ENCODE results near the gene STX8.
A peak's percentile ranks its signal among the peaks of the same experiment; 100 is the strongest.

STX8 gene

GRCh38 chr17:9549215-9549614, 26.4 kb downstream of the STX8 start:
- H3K14ac ChIP-seq (ENCODE audit: low read length), result no peak overlapping the region
- no peak overlapping the region for H3K4ac ChIP-seq (ENCODE audit: low read depth, low read length)
- no peak overlapping the region for H2AFZ ChIP-seq (ENCODE audit: insufficient read depth, low read length, poor library complexity)
- no CpG with 5 or more reads among the region's 2 CpGs for WGBS (ENCODE audit: extremely low coverage, insufficient coverage, insufficient read length)
- H3K36me3 ChIP-seq (ENCODE audit: control insufficient read depth in 1 of 2, insufficient read depth in 2 of 2, low read length in 2 of 2), result peaks cover 1 to 2% of the 10 kb centered on the region in 2 experiments
- no peak overlapping the region for H2BK120ac ChIP-seq (ENCODE audit: insufficient read depth, low read length, poor library complexity)
- H3K9ac ChIP-seq (ENCODE audit: low read length), result no peak overlapping the region
- no peak overlapping the region for H2BK12ac ChIP-seq (ENCODE audit: low read length)
- no peak overlapping the region for H4K12ac ChIP-seq (ENCODE audit: low read depth, low read length)
- DNase-seq, result no peak
- H3K9me3 ChIP-seq (ENCODE audit: insufficient read depth, low read depth, low read length), result no peaks in the 10 kb centered on the region
- H4K91ac ChIP-seq (ENCODE audit: low read depth, low read length), result no peak overlapping the region
- H3K4me1 ChIP-seq (ENCODE audit: control insufficient read depth in 1 of 2, insufficient read depth in 2 of 2, low read length in 2 of 2), result no peaks in the 10 kb centered on the region
- no peak overlapping the region for H2BK5ac ChIP-seq (ENCODE audit: low read depth, low read length, poor library complexity)
- no peak overlapping the region for H3K23ac ChIP-seq (ENCODE audit: low read length)
- no peak overlapping the region for H4K8ac ChIP-seq (ENCODE audit: low read depth, low read length)
- H3K79me2 ChIP-seq (ENCODE audit: control insufficient read depth, insufficient read depth, low read length, poor library complexity), result no peaks in the 10 kb centered on the region
- H3K18ac ChIP-seq (ENCODE audit: low read length), result no peak overlapping the region
- no peaks in the 10 kb centered on the region for H3K27me3 ChIP-seq (ENCODE audit: insufficient read depth, low read length)
- H3K79me1 ChIP-seq (ENCODE audit: low read length), result no peaks in the 10 kb centered on the region
- no peak overlapping the region for H2AK5ac ChIP-seq (ENCODE audit: low read length)
- H3K4me3 ChIP-seq (ENCODE audit: low read depth, low read length), result no peak overlapping the region
- no peak overlapping the region for H3K4me2 ChIP-seq (ENCODE audit: low read length)
- no peak overlapping the region for H3K27ac ChIP-seq (ENCODE audit: low read depth, low read length)

GRCh38 chr17:9544221-9544620, 31.4 kb downstream of the STX8 start:
- Histone ChIP-seq H4K12ac (ENCODE audit: low read depth, low read length) (no peak overlapping the region), H3K79me1 (ENCODE audit: low read length) (no peaks in the 10 kb centered on the region)

GRCh38 chr17:9541718-9542117, 33.9 kb downstream of the STX8 start:
- DNase-seq, result no peak
- Histone ChIP-seq H2AK5ac (ENCODE audit: low read length) (no peak overlapping the region), H4K12ac (ENCODE audit: low read depth, low read length) (no peak overlapping the region), H4K8ac (ENCODE audit: low read depth, low read length) (no peak overlapping the region), H2AFZ (ENCODE audit: insufficient read depth, low read length, poor library complexity) (no peak overlapping the region), H4K91ac (ENCODE audit: low read depth, low read length) (no peak overlapping the region), H3K4me2 (ENCODE audit: low read length) (no peak overlapping the region), H3K4ac (ENCODE audit: low read depth, low read length) (no peak overlapping the region), H3K9ac (ENCODE audit: low read length) (no peak overlapping the region), H3K4me3 (ENCODE audit: low read depth, low read length) (no peak overlapping the region), H3K27me3 (ENCODE audit: insufficient read depth, low read length) (no peaks in the 10 kb centered on the region), H3K4me1 (ENCODE audit: control insufficient read depth in 1 of 2, insufficient read depth in 2 of 2, low read length in 2 of 2) (no peaks in the 10 kb centered on the region), H3K79me2 (ENCODE audit: control insufficient read depth, insufficient read depth, low read length, poor library complexity) (no peaks in the 10 kb centered on the region), H3K18ac (ENCODE audit: low read length) (no peak overlapping the region), H3K27ac (ENCODE audit: low read depth, low read length) (no peak overlapping the region), H2BK5ac (ENCODE audit: low read depth, low read length, poor library complexity) (no peak overlapping the region), H2BK12ac (ENCODE audit: low read length) (no peak overlapping the region), H3K79me1 (ENCODE audit: low read length) (no peaks in the 10 kb centered on the region), H3K36me3 (ENCODE audit: control insufficient read depth in 1 of 2, insufficient read depth in 2 of 2, low read length in 2 of 2) (no peaks in the 10 kb centered on the region), H3K9me3 (ENCODE audit: insufficient read depth, low read depth, low read length) (no peaks in the 10 kb centered on the region), H2BK120ac (ENCODE audit: insufficient read depth, low read length, poor library complexity) (no peak overlapping the region), H3K23ac (ENCODE audit: low read length) (no peak overlapping the region), H3K14ac (ENCODE audit: low read length) (no peak overlapping the region)
- no CpG with 5 or more reads among the region's 4 CpGs for WGBS (ENCODE audit: extremely low coverage, insufficient coverage, insufficient read length)

More at GRCh38 chr17:9544221-9544620, 31.4 kb downstream of the STX8 start:
- no peak overlapping the region for H3K9ac ChIP-seq (ENCODE audit: low read length)
- H3K4me1 ChIP-seq (ENCODE audit: control insufficient read depth in 1 of 2, insufficient read depth in 2 of 2, low read length in 2 of 2), result no peaks in the 10 kb centered on the region
- no CpG with 5 or more reads among the region's 7 CpGs for WGBS (ENCODE audit: extremely low coverage, insufficient coverage, insufficient read length)
- no peaks in the 10 kb centered on the region for H3K79me2 ChIP-seq (ENCODE audit: control insufficient read depth, insufficient read depth, low read length, poor library complexity)
- no peak overlapping the region for H2BK5ac ChIP-seq (ENCODE audit: low read depth, low read length, poor library complexity)
- H3K9me3 ChIP-seq (ENCODE audit: insufficient read depth, low read depth, low read length), result no peaks in the 10 kb centered on the region
- H3K14ac ChIP-seq (ENCODE audit: low read length), result no peak overlapping the region
- peak in 1 of 2 donors; percentile 49 for DNase-seq
- no peaks in the 10 kb centered on the region for H3K36me3 ChIP-seq (ENCODE audit: control insufficient read depth in 1 of 2, insufficient read depth in 2 of 2, low read length in 2 of 2)
- no peak overlapping the region for H3K18ac ChIP-seq (ENCODE audit: low read length)
- H2BK120ac ChIP-seq (ENCODE audit: insufficient read depth, low read length, poor library complexity), result no peak overlapping the region
- no peak overlapping the region for H3K4me2 ChIP-seq (ENCODE audit: low read length)
- H3K4ac ChIP-seq (ENCODE audit: low read depth, low read length), result no peak overlapping the region
- H2AFZ ChIP-seq (ENCODE audit: insufficient read depth, low read length, poor library complexity), result no peak overlapping the region
- H3K4me3 ChIP-seq (ENCODE audit: low read depth, low read length), result no peak overlapping the region
- no peaks in the 10 kb centered on the region for H3K27me3 ChIP-seq (ENCODE audit: insufficient read depth, low read length)
- no peak overlapping the region for H3K27ac ChIP-seq (ENCODE audit: low read depth, low read length)
- no peak overlapping the region for H2BK12ac ChIP-seq (ENCODE audit: low read length)
- H4K8ac ChIP-seq (ENCODE audit: low read depth, low read length), result no peak overlapping the region
- no peak overlapping the region for H4K91ac ChIP-seq (ENCODE audit: low read depth, low read length)
- no peak overlapping the region for H2AK5ac ChIP-seq (ENCODE audit: low read length)
- H3K23ac ChIP-seq (ENCODE audit: low read length), result no peak overlapping the region

GRCh38 chr17:9538626-9539025, 37.0 kb downstream of the STX8 start:
- Histone ChIP-seq H4K12ac (ENCODE audit: low read depth, low read length) (no peak overlapping the region), H3K4ac (ENCODE audit: low read depth, low read length) (no peak overlapping the region), H4K8ac (ENCODE audit: low read depth, low read length) (no peak overlapping the region), H3K14ac (ENCODE audit: low read length) (no peak overlapping the region), H3K27ac (ENCODE audit: low read depth, low read length) (no peak overlapping the region), H3K4me1 (ENCODE audit: control insufficient read depth in 1 of 2, insufficient read depth in 2 of 2, low read length in 2 of 2) (peaks cover 0 to 2% of the 10 kb centered on the region in 2 experiments), H3K9me3 (ENCODE audit: insufficient read depth, low read depth, low read length) (no peaks in the 10 kb centered on the region), H3K27me3 (ENCODE audit: insufficient read depth, low read length) (no peaks in the 10 kb centered on the region), H3K79me2 (ENCODE audit: control insufficient read depth, insufficient read depth, low read length, poor library complexity) (no peaks in the 10 kb centered on the region), H4K91ac (ENCODE audit: low read depth, low read length) (no peak overlapping the region), H2AFZ (ENCODE audit: insufficient read depth, low read length, poor library complexity) (no peak overlapping the region), H2AK5ac (ENCODE audit: low read length) (no peak overlapping the region), H3K9ac (ENCODE audit: low read length) (no peak overlapping the region), H3K79me1 (ENCODE audit: low read length) (no peaks in the 10 kb centered on the region), H2BK120ac (ENCODE audit: insufficient read depth, low read length, poor library complexity) (no peak overlapping the region), H3K4me2 (ENCODE audit: low read length) (no peak overlapping the region), H3K18ac (ENCODE audit: low read length) (no peak overlapping the region), H2BK5ac (ENCODE audit: low read depth, low read length, poor library complexity) (no peak overlapping the region), H3K36me3 (ENCODE audit: control insufficient read depth in 1 of 2, insufficient read depth in 2 of 2, low read length in 2 of 2) (no peaks in the 10 kb centered on the region), H3K4me3 (ENCODE audit: low read depth, low read length) (no peak overlapping the region), H2BK12ac (ENCODE audit: low read length) (no peak overlapping the region), H3K23ac (ENCODE audit: low read length) (no peak overlapping the region)
- no peak for DNase-seq
- WGBS (ENCODE audit: extremely low coverage, insufficient coverage, insufficient read length), result no CpG with 5 or more reads among the region's 4 CpGs
